Keratinocyte (primary cell): ENCODE measurements around the gene KLHL25. TPM values are rescaled to one million over a fixed set of nuclear protein-coding genes. Genes with fewer than 3 reads are reported as not detected.

Experiments used
- DNase-seq: peaks from one replicate; pipeline ENCODE4 v3.0.0-alpha.2; 2011; ENCODE audit warnings: low read depth, missing footprints, low spot score
- FAIRE-seq: peaks from 2 replicates; lab custom pipeline; 2011; peaks lifted over from hg19 to GRCh38; lab: Jason Lieb, UNC
- H2AFZ ChIP-seq: 2 replicates; pipeline ENCODE4 v1.6.0; 2012; ENCODE audit warnings: low read length, control low read depth, inconsistent platforms; ENCODE audit not compliant: control insufficient read depth
- H3K27ac ChIP-seq: 2 replicates; pipeline ENCODE4 v1.5.1; 2011; ENCODE audit warnings: low read length; ENCODE audit not compliant: control insufficient read depth, insufficient read depth
- H3K27me3 ChIP-seq: 3 replicates; pipeline ENCODE4 v1.6.0; 2011; ENCODE audit warnings: low read length; ENCODE audit not compliant: control insufficient read depth, insufficient read depth; ENCODE audit errors: extremely low read depth
- H3K36me3 ChIP-seq, 2 experiments: 2 replicates in 1 of 2; 3 replicates in 1 of 2; pipeline ENCODE4 v1.5.1; 2011; ENCODE audit warnings: low read length in 2 of 2, mild to moderate bottlenecking in 1 of 2; ENCODE audit not compliant: control insufficient read depth in 2 of 2, insufficient read depth in 2 of 2; ENCODE audit errors: extremely low read depth in 1 of 2
- H3K4me1 ChIP-seq: 3 replicates; pipeline ENCODE4 v1.5.1; 2011; ENCODE audit warnings: low read length; ENCODE audit not compliant: control insufficient read depth, insufficient read depth; ENCODE audit errors: extremely low read depth
- H3K4me2 ChIP-seq: 3 replicates; pipeline ENCODE4 v1.6.0; 2011; ENCODE audit warnings: low read depth, low read length; ENCODE audit not compliant: control insufficient read depth, insufficient read depth; ENCODE audit errors: extremely low read depth
- H3K4me3 ChIP-seq, 3 experiments: fragments of 200-600 bp in 1 of 3; sonication (generic) in 1 of 3; 2 replicates in 2 of 3; 3 replicates in 1 of 3; pipeline ENCODE4 v1.5.1; 2011 to 2016; ENCODE audit warnings: low read length in 3 of 3, mild to moderate bottlenecking in 3 of 3, control low read depth in 2 of 3, inconsistent platforms in 1 of 3, low read depth in 1 of 3, mixed read lengths in 1 of 3, mixed run types in 1 of 3, moderate library complexity in 1 of 3; ENCODE audit not compliant: control insufficient read depth in 2 of 3, insufficient read depth in 2 of 3; ENCODE audit errors: extremely low read depth in 1 of 3
- H3K79me2 ChIP-seq: 2 replicates; pipeline ENCODE4 v1.6.0; 2012; ENCODE audit warnings: low read length; ENCODE audit not compliant: control insufficient read depth, insufficient read depth
- H3K9ac ChIP-seq: 3 replicates; pipeline ENCODE4 v1.6.0; 2011; ENCODE audit warnings: low read length; ENCODE audit not compliant: control insufficient read depth, insufficient read depth; ENCODE audit errors: extremely low read depth
- H3K9me1 ChIP-seq: 3 replicates; pipeline ENCODE4 v1.6.0; 2011; ENCODE audit warnings: low read length; ENCODE audit not compliant: control insufficient read depth, insufficient read depth; ENCODE audit errors: extremely low read depth
- H3K9me3 ChIP-seq: 2 replicates; pipeline ENCODE4 v1.5.1; 2012; ENCODE audit warnings: low read depth, low read length; ENCODE audit not compliant: control insufficient read depth
- H4K20me1 ChIP-seq: 3 replicates; pipeline ENCODE4 v1.6.0; 2011; ENCODE audit warnings: low read length; ENCODE audit not compliant: control insufficient read depth, insufficient read depth; ENCODE audit errors: extremely low read depth
- EZH2 ChIP-seq: IDR thresholded peaks from one replicate; pipeline ENCODE4 v1.6.1; 2012; ENCODE audit warnings: inconsistent platforms, mild to moderate bottlenecking, low read length, moderate library complexity
- dilution Hi-C: fragments of 300-500 bp; cut with MboI; formaldehyde crosslinking; loops from one replicate; pipeline ENCODE4 v1.7.0; 2020; ENCODE audit warnings: low sequenced_read_pairs; ENCODE audit not compliant: extremely low pct_ligation_motif_present
- polyA plus RNA-seq, 5 experiments: library from polyadenylated mRNA; depleted of rRNA in 3 of 5; stranded (reverse) in 3 of 5; stranded (forward) in 1 of 5; unstranded in 1 of 5; fragments of >200 nt; gene quantifications; 1 replicate in 1 of 5; 2 replicates in 3 of 5; 3 replicates in 1 of 5; pipeline versions ENCODE4 v1.2.1 to v1.2.3, GENCODE V29; 2011 to 2012; ENCODE audit warnings: missing spikeins in 2 of 5, low read depth in 1 of 5, low replicate concordance in 1 of 5
- TF ChIP-seq, protein P1 (sequence below), 3 experiments: IDR thresholded peaks in 1 of 3; conservative IDR thresholded peaks in 1 of 3; optimal IDR thresholded peaks in 1 of 3; 2 replicates in 2 of 3; 3 replicates in 1 of 3; pipeline versions ENCODE3 to v1.5.1; 2011; ENCODE audit warnings: low read length in 3 of 3, mild to moderate bottlenecking in 3 of 3, moderate library complexity in 2 of 3, control low read depth in 1 of 3, inconsistent platforms in 1 of 3; ENCODE audit not compliant: insufficient read depth in 2 of 3; ENCODE audit errors: extremely low read depth in 1 of 3

KLHL25 gene
- polyA plus RNA-seq, 1 donor (not counting 4 experiments of a cell fraction or from before 2014, with no cell fraction given) = 2.1 TPM

DNA sequence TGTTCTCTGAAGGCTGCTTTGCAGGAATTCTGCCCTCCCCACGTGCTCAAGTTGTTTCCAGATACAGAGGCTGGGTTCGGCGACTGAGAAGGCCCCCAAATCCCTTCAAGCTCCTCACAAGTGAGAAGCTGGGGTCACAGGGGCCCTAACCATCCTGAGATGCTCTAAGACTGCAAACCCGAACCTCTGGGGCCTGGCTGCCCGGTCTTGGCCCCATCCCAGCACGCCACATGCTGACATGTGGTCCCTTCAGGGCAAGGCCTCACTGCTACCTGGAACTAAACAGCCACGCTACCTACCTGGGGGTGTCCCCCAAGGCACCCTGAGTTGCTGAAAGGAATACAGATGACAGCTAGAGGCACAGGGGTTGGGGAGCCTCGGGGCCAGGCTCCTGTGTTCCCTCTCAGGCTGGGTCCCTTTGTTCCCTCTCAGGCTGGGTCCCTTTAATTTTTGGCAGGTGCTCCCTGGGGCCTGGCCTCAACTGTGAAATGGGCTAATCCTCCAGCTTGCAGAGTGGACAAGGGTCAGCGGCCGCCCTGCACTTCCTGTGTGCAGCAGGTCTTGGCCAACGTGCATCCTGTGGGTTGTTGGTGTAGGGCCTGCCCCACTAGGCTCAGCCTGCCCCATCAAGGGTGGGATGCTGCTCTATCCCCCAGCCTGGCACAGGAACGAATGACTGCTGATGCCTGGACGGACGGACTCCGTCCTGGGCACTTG, 32.5 kb downstream of the KLHL25 start:
- Histone ChIP-seq H3K27ac (no peak overlapping the region), H2AFZ (no peak overlapping the region), H3K36me3 (no peaks in the 10 kb centered on the region), H3K27me3 (no peaks in the 10 kb centered on the region), H3K4me3 (no peak overlapping the region), H3K9ac (no peak overlapping the region), H3K9me1 (no peaks in the 10 kb centered on the region), H3K4me2 (no peak overlapping the region), H3K79me2 (no peaks in the 10 kb centered on the region), H3K9me3 (no peaks in the 10 kb centered on the region), H4K20me1 (no peaks in the 10 kb centered on the region), H3K4me1 (peaks cover 10% of the 10 kb centered on the region)
- FAIRE-seq (no peak), DNase-seq (no peak)
- dilution Hi-C loops = no loop called here
- TF ChIP-seq, protein P1, sequence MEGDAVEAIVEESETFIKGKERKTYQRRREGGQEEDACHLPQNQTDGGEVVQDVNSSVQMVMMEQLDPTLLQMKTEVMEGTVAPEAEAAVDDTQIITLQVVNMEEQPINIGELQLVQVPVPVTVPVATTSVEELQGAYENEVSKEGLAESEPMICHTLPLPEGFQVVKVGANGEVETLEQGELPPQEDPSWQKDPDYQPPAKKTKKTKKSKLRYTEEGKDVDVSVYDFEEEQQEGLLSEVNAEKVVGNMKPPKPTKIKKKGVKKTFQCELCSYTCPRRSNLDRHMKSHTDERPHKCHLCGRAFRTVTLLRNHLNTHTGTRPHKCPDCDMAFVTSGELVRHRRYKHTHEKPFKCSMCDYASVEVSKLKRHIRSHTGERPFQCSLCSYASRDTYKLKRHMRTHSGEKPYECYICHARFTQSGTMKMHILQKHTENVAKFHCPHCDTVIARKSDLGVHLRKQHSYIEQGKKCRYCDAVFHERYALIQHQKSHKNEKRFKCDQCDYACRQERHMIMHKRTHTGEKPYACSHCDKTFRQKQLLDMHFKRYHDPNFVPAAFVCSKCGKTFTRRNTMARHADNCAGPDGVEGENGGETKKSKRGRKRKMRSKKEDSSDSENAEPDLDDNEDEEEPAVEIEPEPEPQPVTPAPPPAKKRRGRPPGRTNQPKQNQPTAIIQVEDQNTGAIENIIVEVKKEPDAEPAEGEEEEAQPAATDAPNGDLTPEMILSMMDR (optimal IDR thresholded peaks at IDR 0.05 in 1 of 3, IDR thresholded peaks at IDR 0.05 in 1 of 3, conservative IDR thresholded peaks at IDR 0.05 in 1 of 3; ENCODE audit: extremely low read depth in 1 of 3, insufficient read depth in 2 of 3, low read length in 3 of 3) = no peak
- TF ChIP-seq EZH2 = no peak

DNA sequence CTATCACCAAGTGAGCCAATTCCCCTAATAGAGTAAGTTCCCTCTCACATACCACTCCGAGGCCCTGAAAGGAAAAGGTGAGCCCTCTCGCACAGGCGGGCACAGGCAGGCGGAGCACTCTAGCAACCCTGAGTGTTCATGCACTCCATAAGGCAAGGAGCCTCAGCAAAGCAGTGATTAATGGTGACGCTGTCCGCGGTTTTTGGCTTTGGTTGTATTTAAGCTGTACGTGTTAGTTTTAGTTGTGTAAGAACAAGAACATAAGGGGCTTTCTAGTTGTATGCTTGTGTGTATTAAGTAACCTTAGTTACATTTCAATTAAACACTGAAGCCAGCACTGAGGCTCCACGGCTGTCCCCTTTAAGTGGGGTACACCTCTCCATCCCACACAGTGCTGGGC, 33.1 kb downstream of the KLHL25 start:
- dilution Hi-C loops = no loop called here

More for the DNA sequence above, 33.1 kb downstream of the KLHL25 start:
- Histone ChIP-seq H3K4me1 (peaks cover 10% of the 10 kb centered on the region), H3K9ac (no peak overlapping the region), H4K20me1 (no peaks in the 10 kb centered on the region), H3K36me3 (no peaks in the 10 kb centered on the region), H3K27me3 (no peaks in the 10 kb centered on the region), H2AFZ (no peak overlapping the region), H3K4me3 (no peak overlapping the region), H3K4me2 (no peak overlapping the region), H3K79me2 (no peaks in the 10 kb centered on the region), H3K27ac (no peak overlapping the region), H3K9me1 (no peaks in the 10 kb centered on the region), H3K9me3 (no peaks in the 10 kb centered on the region)
- FAIRE-seq = no peak
- no peak for DNase-seq
- TF ChIP-seq EZH2 = no peak
- TF ChIP-seq, protein P1 (optimal IDR thresholded peaks at IDR 0.05 in 1 of 3, IDR thresholded peaks at IDR 0.05 in 1 of 3, conservative IDR thresholded peaks at IDR 0.05 in 1 of 3; ENCODE audit: extremely low read depth in 1 of 3, insufficient read depth in 2 of 3, low read length in 3 of 3) = no peak
